ENCODE results near the gene MTHFD1L.
A peak's percentile ranks its signal among the peaks of the same experiment; 100 is the strongest.

MTHFD1L gene

GRCh38 chr6:150902142-150902776 is 36.8 kb downstream of the MTHFD1L start:
- no peak overlapping the region for H3K27ac ChIP-seq

DNA sequence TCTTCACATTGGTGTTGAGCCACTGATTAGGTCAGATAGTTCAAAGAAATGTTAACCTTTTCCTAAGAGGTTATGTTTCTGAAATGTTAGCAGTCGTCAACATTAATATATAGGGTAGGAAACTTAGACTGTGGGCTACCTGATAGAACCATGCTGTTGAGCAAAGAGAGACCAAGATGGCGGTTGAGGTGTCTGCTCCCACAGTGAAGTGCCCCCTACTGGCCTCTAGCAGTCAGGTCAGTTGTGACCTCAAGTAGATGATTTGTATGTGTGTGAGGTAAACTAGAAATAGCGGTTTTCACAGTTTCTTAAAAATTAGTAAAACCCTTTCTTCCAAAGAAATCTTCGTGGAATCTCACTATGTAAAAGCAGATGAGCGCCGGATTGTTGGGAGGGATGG is 40.3 kb downstream of the MTHFD1L start:
- no peak for TF ChIP-seq ZFX (IDR thresholded peaks at IDR 0.05)
- peak; percentile 31 for TF ChIP-seq CTCF (conservative IDR thresholded peaks at IDR 0.05)
- H3K27ac ChIP-seq = no peak overlapping the region

More at GRCh38 chr6:150902142-150902776, 36.8 kb downstream of the MTHFD1L start:
- TF ChIP-seq ZFX (IDR thresholded peaks at IDR 0.05) (no peak), CTCF (conservative IDR thresholded peaks at IDR 0.05) (no peak)

GRCh38 chr6:150906641-150907326 is 41.3 kb downstream of the MTHFD1L start:
- H3K27ac ChIP-seq = no peak overlapping the region
- TF ChIP-seq CTCF (conservative IDR thresholded peaks at IDR 0.05) (no peak), ZFX (IDR thresholded peaks at IDR 0.05) (no peak)

DNA sequence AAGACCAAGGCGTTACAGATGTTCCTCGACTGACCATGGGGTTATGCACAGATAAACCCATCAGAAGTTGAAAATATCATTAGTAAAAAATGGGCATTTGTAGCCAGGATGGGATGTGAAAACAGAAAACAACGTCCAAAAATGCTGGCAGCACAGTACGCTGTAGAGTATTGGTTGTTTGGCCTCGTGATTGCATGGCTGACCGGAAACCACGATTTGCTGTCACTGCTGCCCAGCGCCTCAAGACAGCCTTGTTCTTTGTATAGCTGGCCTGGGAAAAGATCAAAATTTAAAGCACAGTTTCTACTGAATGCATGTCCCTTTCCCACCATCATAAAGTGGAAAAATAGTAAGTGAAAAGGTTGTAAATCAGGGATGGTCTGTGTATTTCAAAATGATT is 41.9 kb downstream of the MTHFD1L start:
- H3K27ac ChIP-seq = no peak overlapping the region

GRCh38 chr6:150908901-150909300 is 43.4 kb downstream of the MTHFD1L start:
- no peak overlapping the region for H3K27ac ChIP-seq
- TF ChIP-seq ZFX (IDR thresholded peaks at IDR 0.05) = no peak
- no peak for TF ChIP-seq CTCF (conservative IDR thresholded peaks at IDR 0.05)

More for the DNA sequence above, 41.9 kb downstream of the MTHFD1L start:
- TF ChIP-seq ZFX (IDR thresholded peaks at IDR 0.05) (no peak), CTCF (conservative IDR thresholded peaks at IDR 0.05) (no peak)

DNA sequence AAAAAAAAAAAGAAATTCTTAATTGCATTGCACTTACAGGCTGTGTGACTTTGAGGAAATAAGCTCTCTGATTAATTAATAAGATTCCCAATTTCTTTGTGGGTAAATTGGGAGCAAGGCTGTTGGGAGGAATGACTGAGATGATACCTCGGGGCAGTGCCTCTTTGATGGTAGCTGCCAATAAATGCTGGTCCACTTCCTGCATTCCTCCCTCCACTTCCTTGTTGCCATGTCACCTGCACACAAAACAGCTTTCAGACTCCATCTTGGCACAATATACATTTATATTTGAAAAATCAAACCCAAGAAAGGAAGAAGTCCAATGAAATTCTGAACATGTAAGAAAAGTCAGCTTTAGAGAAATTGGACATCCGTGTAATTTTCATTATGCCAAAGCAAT is 45.1 kb downstream of the MTHFD1L start:
- TF ChIP-seq ZFX (IDR thresholded peaks at IDR 0.05) (no peak), CTCF (conservative IDR thresholded peaks at IDR 0.05) (no peak)
- H3K27ac ChIP-seq = no peak overlapping the region

DNA sequence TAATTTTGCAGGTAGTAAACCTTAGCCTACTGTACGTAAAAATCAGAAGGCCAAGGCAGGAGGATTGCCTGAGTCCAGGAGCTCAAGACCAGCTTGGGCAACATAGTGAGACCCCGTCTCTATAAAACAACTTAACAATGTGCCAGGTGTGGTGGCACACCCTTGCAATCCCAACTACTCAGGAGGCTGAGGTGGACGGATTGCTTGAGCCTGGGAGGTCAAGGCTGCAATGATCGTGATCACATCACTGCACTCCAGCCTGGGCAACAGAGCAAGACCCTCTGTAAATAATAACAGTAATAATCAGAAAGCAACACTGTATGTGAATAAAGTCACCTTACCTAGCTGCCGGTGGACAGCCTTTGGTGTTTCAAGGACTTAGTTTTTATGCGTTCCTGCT is 48.9 kb downstream of the MTHFD1L start:
- H3K27ac ChIP-seq = no peak overlapping the region
- no peak for TF ChIP-seq CTCF (conservative IDR thresholded peaks at IDR 0.05)
- TF ChIP-seq ZFX (IDR thresholded peaks at IDR 0.05) = no peak

Measured in C4-2B (cell line).